Naive thymus-derived CD8-positive, alpha-beta T cell (primary cell): ENCODE measurements around the gene PTX4. TPM values are rescaled to one million over a fixed set of nuclear protein-coding genes. Genes with fewer than 3 reads are reported as not detected.
"Not testable (repeated sequence)": the region's sequence is repeated elsewhere in the genome, so short reads cannot be mapped to it uniquely, and the experiment has no call there.

Experiments used
- ATAC-seq, 2 donors: fragments of 150-1000 bp; cut with Tn5 transposase in 1 of 2; sonication (Bioruptor Pico), chemical (Tn5 transposase) in 1 of 2; 1 replicate in 1 of 2; 2 replicates in 1 of 2; pipeline ENCODE4 v1.10.0; 2021; ENCODE audit warnings: mild to moderate bottlenecking in 2 of 2, moderate library complexity in 2 of 2
- POLR2A ChIA-PET: fragments of 350-600 bp; sonication (Branson Sonifier 250); formaldehyde crosslinking; loops from one replicate; lab custom pipeline; 2021; ENCODE audit warnings: antibody characterized with exemption; lab: Charles Lee
- DNase-seq, 10 donors: peaks; one replicate each; pipeline versions ENCODE4 v3.0.0 to v3.0.0-alpha.2; 2020 to 2022
- H3K27ac Mint-ChIP-seq, 10 donors: one replicate each; pipeline ENCODE4 v1.8.0; 2020 to 2022; ENCODE audit warnings: mild to moderate bottlenecking in 10 of 10, mixed read lengths in 10 of 10, moderate library complexity in 4 of 10, inconsistent platforms in 1 of 10
- H3K27me3 Mint-ChIP-seq, 5 donors: one replicate each; pipeline ENCODE4 v1.8.0; 2021 to 2022; ENCODE audit warnings: mixed read lengths in 5 of 5
- H3K36me3 Mint-ChIP-seq, 3 donors: one replicate each; pipeline ENCODE4 v1.8.0; 2020 to 2022; ENCODE audit warnings: mixed read lengths in 3 of 3, mild to moderate bottlenecking in 2 of 3, inconsistent platforms in 1 of 3
- H3K4me1 Mint-ChIP-seq, 4 donors: one replicate each; pipeline ENCODE4 v1.8.0; 2021 to 2022; ENCODE audit warnings: mixed read lengths in 4 of 4
- H3K4me3 Mint-ChIP-seq, 10 donors: one replicate each; pipeline ENCODE4 v1.8.0; 2020 to 2022; ENCODE audit warnings: mild to moderate bottlenecking in 10 of 10, mixed read lengths in 10 of 10, moderate library complexity in 6 of 10, inconsistent platforms in 1 of 10
- H3K9me3 Mint-ChIP-seq, 9 donors: one replicate each; pipeline ENCODE4 v1.8.0; 2020 to 2022; ENCODE audit warnings: mixed read lengths in 9 of 9, mild to moderate bottlenecking in 3 of 9, inconsistent platforms in 1 of 9, moderate library complexity in 1 of 9
- polyA plus RNA-seq, 3 donors: library from polyadenylated mRNA; unstranded; fragments of 300-500 nt; fragmentation: Illumina TruSeq; gene quantifications; one replicate each; pipeline ENCODE4 v1.2.3, GENCODE V29; 2021
- total RNA-seq, 8 experiments: library from RNA in 2 of 8; stranded (reverse) in 2 of 8; gene quantifications; one replicate each; pipeline ENCODE4 v1.2.3 and lab custom pipeline; 2021 to 2026

Gene PTX4
- total and polyA plus RNA-seq, 5 experiments from 2014 or later, result not detected

GRCh38 chr16:1472974-1473373 is 15.8 kb downstream of the PTX4 start:
- Mint-ChIP-seq H3K4me1 (peaks cover 25 to 55% (median 47%) of the 10 kb centered on the region in 4 donors), H3K4me3 (peak overlapping the region; percentile 39 to 90 (median 76)), H3K27ac (peak overlapping the region in 7 of 10 donors; percentile 22 to 89 (median 76)), H3K9me3 (no peaks in the 10 kb centered on the region), H3K27me3 (no peaks in the 10 kb centered on the region), H3K36me3 (no peaks in the 10 kb centered on the region)
- DNase-seq (no peak), ATAC-seq (no peak)
- POLR2A ChIA-PET, result interaction anchor here (0.7 to 1.0 kb wide), 6 partner anchors 9 to 1125 kb away, joined by 3 to 5 read pairs (median 4); partner anchors contain the start of gene TELO2

- Mint-ChIP-seq H3K4me1 (peaks cover 25 to 61% (median 53%) of the 10 kb centered on the region in 4 donors), H3K9me3 (no peaks in the 10 kb centered on the region), H3K27ac (peak overlapping the region in 9 of 10 donors; percentile 7 to 86 (median 70)), H3K4me3 (peak overlapping the region in 6 of 10 donors; percentile 3 to 57 (median 38)), H3K27me3 (no peaks in the 10 kb centered on the region), H3K36me3 (no peaks in the 10 kb centered on the region)
- POLR2A ChIA-PET, result interaction anchor here (1.4 kb wide), 1 partner anchor 21 kb away, joined by 3 read pairs; the partner anchor contains the start of gene TELO2
- DNase-seq, result no peak
- ATAC-seq, result no peak
These were observed 17.1 kb downstream of the PTX4 start for GRCh38 chr16:1471569-1472194.

GRCh38 chr16:1470481-1471251 is 18.1 kb downstream of the PTX4 start:
- Mint-ChIP-seq H3K9me3 (no peaks in the 10 kb centered on the region), H3K27ac (peak overlapping the region in 8 of 10 donors; percentile 29 to 76 (median 60)), H3K4me3 (peak overlapping the region in 5 of 10 donors; percentile 26 to 71 (median 45)), H3K4me1 (peaks cover 22 to 58% (median 51%) of the 10 kb centered on the region in 4 donors), H3K36me3 (no peaks in the 10 kb centered on the region), H3K27me3 (no peaks in the 10 kb centered on the region)
- no peak for ATAC-seq
- POLR2A ChIA-PET, result interaction anchor here (1.3 to 1.4 kb wide), 2 partner anchors 16 to 22 kb away, joined by 3 read pairs; partner anchors contain the start of gene TELO2
- DNase-seq, result no peak

GRCh38 chr16:1469693-1470201 is 19.0 kb downstream of the PTX4 start:
- POLR2A ChIA-PET, result no interaction called here
- DNase-seq (no peak), ATAC-seq (no peak)
- Mint-ChIP-seq H3K4me3 (peak overlapping the region in 4 of 10 donors; percentile 11 to 85 (median 43)), H3K4me1 (peaks cover 19 to 57% (median 50%) of the 10 kb centered on the region in 4 donors), H3K27ac (peak overlapping the region in 4 of 10 donors; percentile 66 to 77 (median 72)), H3K36me3 (peaks cover 0 to 3% (median 0%) of the 10 kb centered on the region in 3 donors), H3K27me3 (no peaks in the 10 kb centered on the region), H3K9me3 (no peaks in the 10 kb centered on the region)

GRCh38 chr16:1469141-1469540 is 19.6 kb downstream of the PTX4 start:
- POLR2A ChIA-PET, H3K4me3 Mint-ChIP-seq, H3K36me3 Mint-ChIP-seq, ATAC-seq, H3K27me3 Mint-ChIP-seq, DNase-seq, H3K27ac Mint-ChIP-seq, H3K9me3 Mint-ChIP-seq: not testable (repeated sequence)
- peaks cover 19 to 56% (median 49%) of the 10 kb centered on the region in 4 donors for H3K4me1 Mint-ChIP-seq

GRCh38 chr16:1468426-1468810 is 20.3 kb downstream of the PTX4 start:
- H3K27me3 Mint-ChIP-seq, result no peaks in the 10 kb centered on the region
- H3K9me3 Mint-ChIP-seq, result no peaks in the 10 kb centered on the region
- ATAC-seq (no peak), DNase-seq (no peak)
- no peak overlapping the region for H3K4me3 Mint-ChIP-seq
- peak overlapping the region in 1 of 10 donors; percentile 65 for H3K27ac Mint-ChIP-seq
- H3K36me3 Mint-ChIP-seq, result peaks cover 0 to 9% (median 0%) of the 10 kb centered on the region in 3 donors
- peaks cover 18 to 53% (median 43%) of the 10 kb centered on the region in 4 donors for H3K4me1 Mint-ChIP-seq
- POLR2A ChIA-PET, result no interaction called here

- H3K4me3 Mint-ChIP-seq, result no peak overlapping the region
- H3K27me3 Mint-ChIP-seq, result no peaks in the 10 kb centered on the region
- DNase-seq (no peak), ATAC-seq (no peak)
- no peaks in the 10 kb centered on the region for H3K9me3 Mint-ChIP-seq
- H3K36me3 Mint-ChIP-seq, result peaks cover 0 to 21% (median 0%) of the 10 kb centered on the region in 3 donors
- peaks cover 12 to 40% (median 34%) of the 10 kb centered on the region in 4 donors for H3K4me1 Mint-ChIP-seq
- POLR2A ChIA-PET, result no interaction called here
- no peak overlapping the region for H3K27ac Mint-ChIP-seq
These were observed 21.7 kb downstream of the PTX4 start for GRCh38 chr16:1466968-1467521.

GRCh38 chr16:1466054-1466453 is 22.7 kb downstream of the PTX4 start:
- H3K27me3 Mint-ChIP-seq, result no peaks in the 10 kb centered on the region
- H3K4me1 Mint-ChIP-seq, result peaks cover 8 to 32% (median 25%) of the 10 kb centered on the region in 4 donors
- H3K4me3 Mint-ChIP-seq, result no peak overlapping the region
- no peak overlapping the region for H3K27ac Mint-ChIP-seq
- ATAC-seq (no peak), DNase-seq (no peak)
- peaks cover 0 to 29% (median 3%) of the 10 kb centered on the region in 3 donors for H3K36me3 Mint-ChIP-seq
- POLR2A ChIA-PET, result interaction anchor here (1.4 kb wide), 1 partner anchor 12 kb away, joined by 4 read pairs; no protein-coding TSS in a partner anchor
- H3K9me3 Mint-ChIP-seq, result no peaks in the 10 kb centered on the region

- H3K27me3 Mint-ChIP-seq, result no peaks in the 10 kb centered on the region
- POLR2A ChIA-PET, result interaction anchor here (0.5 to 1.4 kb wide), 2 partner anchors 12 to 199 kb away, joined by 4 read pairs; no protein-coding TSS in a partner anchor
- H3K4me3 Mint-ChIP-seq, result no peak overlapping the region
- ATAC-seq (no peak), DNase-seq (no peak)
- H3K36me3 Mint-ChIP-seq, result peaks cover 0 to 34% (median 3%) of the 10 kb centered on the region in 3 donors
- H3K27ac Mint-ChIP-seq, result no peak overlapping the region
- no peaks in the 10 kb centered on the region for H3K9me3 Mint-ChIP-seq
- H3K4me1 Mint-ChIP-seq, result peaks cover 5 to 27% (median 20%) of the 10 kb centered on the region in 4 donors
These were observed 23.2 kb downstream of the PTX4 start for GRCh38 chr16:1465567-1465915.

- Mint-ChIP-seq H3K4me3 (no peak overlapping the region), H3K9me3 (no peaks in the 10 kb centered on the region), H3K4me1 (peaks cover 3 to 22% (median 16%) of the 10 kb centered on the region in 4 donors), H3K27ac (no peak overlapping the region), H3K36me3 (peaks cover 0 to 38% (median 3%) of the 10 kb centered on the region in 3 donors), H3K27me3 (no peaks in the 10 kb centered on the region)
- POLR2A ChIA-PET, result interaction anchor here (0.5 to 1.4 kb wide), 2 partner anchors 13 to 199 kb away, joined by 4 read pairs; no protein-coding TSS in a partner anchor
- ATAC-seq (no peak), DNase-seq (no peak)
These were observed 23.7 kb downstream of the PTX4 start for GRCh38 chr16:1464894-1465566.

GRCh38 chr16:1464196-1464893 is 24.4 kb downstream of the PTX4 start:
- H3K4me1 Mint-ChIP-seq, result peaks cover 0 to 16% (median 10%) of the 10 kb centered on the region in 4 donors
- peaks cover 0 to 42% (median 3%) of the 10 kb centered on the region in 3 donors for H3K36me3 Mint-ChIP-seq
- no peak for DNase-seq
- H3K9me3 Mint-ChIP-seq, result no peaks in the 10 kb centered on the region
- no peaks in the 10 kb centered on the region for H3K27me3 Mint-ChIP-seq
- no peak overlapping the region for H3K4me3 Mint-ChIP-seq
- peak overlapping the region in 1 of 10 donors; percentile 20 for H3K27ac Mint-ChIP-seq
- ATAC-seq, result no peak
- POLR2A ChIA-PET, result no interaction called here
